OCI-LY3 (cell line): ENCODE results near the gene CDC45.

ENCODE experiments used
- H2AFZ ChIP-seq: fragments of 200-600, 300-600 bp; shearing (Covaris generic); 2 replicates; pipeline ENCODE4 v1.6.0; 2014; ENCODE audit warnings: antibody characterized with exemption, low read depth, low read length
- H3K27ac ChIP-seq: fragments of 200-600, 300-600 bp; sonication (generic); 2 replicates; pipeline ENCODE4 v1.5.1; 2014; ENCODE audit warnings: mild to moderate bottlenecking, low read length, moderate library complexity, mixed read lengths
- H3K27me3 ChIP-seq: fragments of 200-600, 300-600 bp; sonication (generic); 2 replicates; pipeline ENCODE4 v1.6.1; 2014; ENCODE audit warnings: low read depth, low read length, mixed read lengths
- H3K36me3 ChIP-seq: fragments of 200-600, 300-600 bp; sonication (generic); replicated peaks from 2 replicates; pipeline ENCODE3; 2014; ENCODE audit warnings: low read depth, low read length, mixed read lengths
- H3K4me1 ChIP-seq: fragments of 300-600, 200-600 bp; sonication (generic); 2 replicates; pipeline ENCODE4 v1.6.1; 2014; ENCODE audit warnings: low read length, mixed read lengths
- H3K4me2 ChIP-seq: fragments of 200-600, 300-600 bp; sonication (generic); 2 replicates; pipeline ENCODE4 v1.6.1; 2014; ENCODE audit warnings: low read length, mixed read lengths
- H3K4me3 ChIP-seq: fragments of 300-600, 200-600 bp; sonication (generic); 2 replicates; pipeline ENCODE4 v1.5.1; 2014; ENCODE audit warnings: antibody characterized with exemption, mild to moderate bottlenecking, low read length, moderate library complexity
- H3K79me2 ChIP-seq: fragments of 300-600, 200-600 bp; shearing (Covaris generic); 2 replicates; pipeline ENCODE4 v1.6.1; 2014; ENCODE audit warnings: mild to moderate bottlenecking, low read length, mixed read lengths
- H3K9ac ChIP-seq: fragments of 300-600, 200-600 bp; shearing (Covaris generic); 2 replicates; pipeline ENCODE4 v1.6.0; 2014; ENCODE audit warnings: mild to moderate bottlenecking, low read length, moderate library complexity
- H3K9me3 ChIP-seq: fragments of 200-600, 300-600 bp; shearing (Covaris generic); 2 replicates; pipeline ENCODE4 v1.6.1; 2014; ENCODE audit warnings: low read length, mixed read lengths; ENCODE audit not compliant: insufficient read depth
- H4K20me1 ChIP-seq: fragments of 200-600, 300-600 bp; sonication (generic); 2 replicates; pipeline ENCODE4 v1.6.1; 2016; ENCODE audit warnings: low read length, mixed read lengths; ENCODE audit not compliant: insufficient read depth
- CTCF ChIP-seq: fragments of 200-600, 300-600 bp; sonication (generic); IDR thresholded peaks from 2 replicates; pipeline ENCODE4 v1.5.1; 2014; ENCODE audit warnings: antibody characterized with exemption, low read length, low read depth
- EZH2phosphoT487 ChIP-seq: fragments of 200-600 bp; shearing (Covaris generic); IDR thresholded peaks from 2 replicates; pipeline ENCODE4 v1.6.1; 2018; ENCODE audit warnings: antibody characterized with exemption, mixed run types, low read depth

Gene CDC45

GRCh38 chr22:19466126-19466716 is 13.5 kb upstream of the CDC45 start:
- Histone ChIP-seq H3K4me2 (no peak overlapping the region), H3K36me3 (peaks cover 67% of the 10 kb centered on the region)

GRCh38 chr22:19466848-19467752 is 12.6 kb upstream of the CDC45 start:
- no peak for TF ChIP-seq EZH2phosphoT487
- no peak for TF ChIP-seq CTCF
- no peak overlapping the region for H3K4me3 ChIP-seq
- H3K4me2 ChIP-seq, result no peak overlapping the region
- peaks cover 67% of the 10 kb centered on the region for H3K36me3 ChIP-seq
- no peaks in the 10 kb centered on the region for H3K4me1 ChIP-seq
- no peaks in the 10 kb centered on the region for H3K79me2 ChIP-seq
- H3K27me3 ChIP-seq, result no peaks in the 10 kb centered on the region
- H2AFZ ChIP-seq, result no peak overlapping the region
- H4K20me1 ChIP-seq, result peaks cover 3% of the 10 kb centered on the region; the same call in 1 of the 2 replicates
- no peak overlapping the region for H3K27ac ChIP-seq
- no peaks in the 10 kb centered on the region for H3K9me3 ChIP-seq
- H3K9ac ChIP-seq, result no peak overlapping the region

More at GRCh38 chr22:19466126-19466716, 13.5 kb upstream of the CDC45 start:
- H2AFZ ChIP-seq, result no peak overlapping the region
- no peak overlapping the region for H3K9ac ChIP-seq
- TF ChIP-seq EZH2phosphoT487, result no peak
- TF ChIP-seq CTCF, result no peak
- H4K20me1 ChIP-seq, result peaks cover under 1% of the 10 kb centered on the region; the same call in 1 of the 2 replicates
- H3K79me2 ChIP-seq, result no peaks in the 10 kb centered on the region
- H3K27me3 ChIP-seq, result no peaks in the 10 kb centered on the region
- no peak overlapping the region for H3K4me3 ChIP-seq
- no peaks in the 10 kb centered on the region for H3K4me1 ChIP-seq
- no peak overlapping the region for H3K27ac ChIP-seq
- no peaks in the 10 kb centered on the region for H3K9me3 ChIP-seq

- no peak for TF ChIP-seq CTCF
- TF ChIP-seq EZH2phosphoT487, result no peak
- no peaks in the 10 kb centered on the region for H3K79me2 ChIP-seq
Observed at GRCh38 chr22:19467912-19468311, 11.8 kb upstream of the CDC45 start.

GRCh38 chr22:19469421-19469820 is 10.3 kb upstream of the CDC45 start:
- no peak overlapping the region for H3K9ac ChIP-seq
- TF ChIP-seq EZH2phosphoT487 (no peak), CTCF (no peak)
- peaks cover 73% of the 10 kb centered on the region for H3K36me3 ChIP-seq

More at GRCh38 chr22:19467912-19468311, 11.8 kb upstream of the CDC45 start:
- no peak overlapping the region for H3K4me2 ChIP-seq
- H2AFZ ChIP-seq, result no peak overlapping the region
- no peaks in the 10 kb centered on the region for H3K9me3 ChIP-seq
- H3K4me1 ChIP-seq, result no peaks in the 10 kb centered on the region
- H4K20me1 ChIP-seq, result peaks cover 3% of the 10 kb centered on the region; the same call in 1 of the 2 replicates
- H3K9ac ChIP-seq, result no peak overlapping the region
- H3K36me3 ChIP-seq, result peaks cover 67% of the 10 kb centered on the region
- no peak overlapping the region for H3K4me3 ChIP-seq
- no peaks in the 10 kb centered on the region for H3K27me3 ChIP-seq
- no peak overlapping the region for H3K27ac ChIP-seq

More at GRCh38 chr22:19469421-19469820, 10.3 kb upstream of the CDC45 start:
- no peak overlapping the region for H3K27ac ChIP-seq
- H3K27me3 ChIP-seq, result no peaks in the 10 kb centered on the region
- H3K9me3 ChIP-seq, result no peaks in the 10 kb centered on the region
- no peak overlapping the region for H3K4me3 ChIP-seq
- no peak overlapping the region for H2AFZ ChIP-seq
- H3K79me2 ChIP-seq, result 0 out of 2 replicates have a peak, but pooled peaks cover 4% of the 10 kb centered on the region
- H3K4me1 ChIP-seq, result no peaks in the 10 kb centered on the region
- H4K20me1 ChIP-seq, result peaks cover 3% of the 10 kb centered on the region; the same call in 1 of the 2 replicates
- H3K4me2 ChIP-seq, result no peak overlapping the region
